MCF 10A (cell line): ENCODE results near the gene TUBGCP6. TPM values are rescaled to one million over a fixed set of nuclear protein-coding genes. Genes with fewer than 3 reads are reported as not detected.

ENCODE experiments used
- BruUV-seq: library from RNA; stranded (reverse); fragments of 400-500 nt; replicated peaks from 2 replicates; lab custom pipeline; 2021; lab: Mats Ljungman, UMichigan
- CTCF ChIA-PET: fragments of 300-600 bp; sonication (Branson Sonifier 250); formaldehyde crosslinking; extraction: SDS; loops from one replicate; lab custom pipeline; 2021; ENCODE audit warnings: antibody characterized with exemption, inconsistent platforms; lab: Yijun Ruan, JAX
- POLR2A ChIA-PET: fragments of 300-600, 350-650 bp; sonication (Branson Sonifier 250); formaldehyde crosslinking; extraction: SDS; loops from one replicate; lab custom pipeline; 2020; ENCODE audit warnings: antibody characterized with exemption, inconsistent platforms; lab: Yijun Ruan, JAX
- DNase-seq: peaks from one replicate; pipeline ENCODE4 v3.0.0-alpha.2; 2018; ENCODE audit not compliant: unreplicated experiment
- H3K27ac Mint-ChIP-seq: one replicate; pipeline ENCODE4 v1.8.0; 2022; ENCODE audit warnings: mild to moderate bottlenecking, low read depth, mixed read lengths; ENCODE audit not compliant: unreplicated experiment
- H3K27me3 Mint-ChIP-seq: one replicate; pipeline ENCODE4 v1.8.0; 2022; ENCODE audit warnings: mixed read lengths; ENCODE audit not compliant: insufficient read depth, unreplicated experiment
- H3K36me3 Mint-ChIP-seq: one replicate; pipeline ENCODE4 v1.8.0; 2022; ENCODE audit warnings: mild to moderate bottlenecking, moderate library complexity, mixed read lengths; ENCODE audit not compliant: insufficient read depth, unreplicated experiment
- H3K4me1 Mint-ChIP-seq: one replicate; pipeline ENCODE4 v1.8.0; 2022; ENCODE audit warnings: mixed read lengths; ENCODE audit not compliant: insufficient read depth, unreplicated experiment
- H3K4me3 Mint-ChIP-seq: one replicate; pipeline ENCODE4 v1.8.0; 2022; ENCODE audit warnings: mild to moderate bottlenecking, moderate library complexity, mixed read lengths; ENCODE audit not compliant: unreplicated experiment
- H3K9me3 Mint-ChIP-seq: one replicate; pipeline ENCODE4 v1.8.0; 2022; ENCODE audit warnings: mixed read lengths; ENCODE audit not compliant: unreplicated experiment
- CTCF ChIP-seq: fragments of 200-600 bp; IDR thresholded peaks from one replicate; pipeline ENCODE4 v1.8.0; 2022; ENCODE audit warnings: antibody characterized with exemption, mild to moderate bottlenecking; ENCODE audit not compliant: unreplicated experiment
- intact Hi-C: fragments of 100-400 bp; cut with micrococcal nuclease; formaldehyde crosslinking; loops from 2 replicates; pipeline ENCODE4 v1.14.1; 2022
- total RNA-seq: library from RNA; stranded (reverse); gene quantifications from 2 replicates; pipeline ENCODE4 v1.2.3, GENCODE V29; 2022

The TUBGCP6 gene
- total RNA-seq, 1 experiment from 2014 or later: 27.9 TPM

GRCh38 chr22:50259302-50259701 lies 14.5 kb upstream of the TUBGCP6 start:
- Mint-ChIP-seq H3K36me3 (peaks cover 5% of the 10 kb centered on the region), H3K27ac (no peak overlapping the region), H3K9me3 (no peaks in the 10 kb centered on the region), H3K4me1 (peaks cover 5% of the 10 kb centered on the region), H3K27me3 (no peaks in the 10 kb centered on the region), H3K4me3 (peak overlapping the region; percentile 61)
- DNase-seq: no peak
- no TSS peak for BruUV-seq
- intact Hi-C loops: no loop called here
- CTCF ChIA-PET: interaction anchor here (0.6 to 1.3 kb wide), 2 partner anchors 82 to 83 kb away, joined by 3 to 4 read pairs; no protein-coding TSS in a partner anchor
- TF ChIP-seq CTCF: no peak
- POLR2A ChIA-PET: interaction anchor here (1.6 kb wide), 1 partner anchor 15 kb away, joined by 10 read pairs; no protein-coding TSS in a partner anchor

- ChIA-PET CTCF (interaction anchor here (0.6 to 1.3 kb wide), 2 partner anchors 82 to 84 kb away, joined by 3 to 4 read pairs; no protein-coding TSS in a partner anchor), POLR2A (no interaction called here)
- BruUV-seq: no TSS peak
- Mint-ChIP-seq H3K27ac (no peak overlapping the region), H3K4me3 (peak overlapping the region; percentile 61), H3K27me3 (no peaks in the 10 kb centered on the region), H3K9me3 (no peaks in the 10 kb centered on the region), H3K4me1 (peaks cover 5% of the 10 kb centered on the region), H3K36me3 (peaks cover 10% of the 10 kb centered on the region)
- intact Hi-C loops: no loop called here
- no peak for TF ChIP-seq CTCF
- DNase-seq: no peak
Observed at GRCh38 chr22:50258361-50259292, 13.8 kb upstream of the TUBGCP6 start.

GRCh38 chr22:50257451-50258360 lies 12.9 kb upstream of the TUBGCP6 start:
- POLR2A ChIA-PET: no interaction called here
- Mint-ChIP-seq H3K36me3 (peaks cover 10% of the 10 kb centered on the region), H3K27me3 (no peaks in the 10 kb centered on the region), H3K9me3 (no peaks in the 10 kb centered on the region), H3K4me3 (no peak overlapping the region), H3K4me1 (peaks cover 5% of the 10 kb centered on the region), H3K27ac (no peak overlapping the region)
- intact Hi-C loops: no loop called here
- no peak for TF ChIP-seq CTCF
- BruUV-seq: no TSS peak
- CTCF ChIA-PET: no interaction called here
- DNase-seq: no peak
